Testis (tissue), 3 donors: ENCODE measurements around the gene SYTL1. TPM values are rescaled to one million over a fixed set of nuclear protein-coding genes. Genes with fewer than 3 reads are reported as not detected.

Experiments
- DNase-seq: peaks from one replicate; pipeline ENCODE4 v3.0.0-alpha.2; 2019
- H3K27ac ChIP-seq, 2 donors: fragments of 200-600 bp; sonication (generic); one replicate each; pipeline ENCODE4 v1.5.1; 2019
- H3K27me3 ChIP-seq: fragments of 200-600 bp; sonication (generic); one replicate; pipeline ENCODE4 v1.5.1; 2019
- H3K36me3 ChIP-seq: fragments of 200-600 bp; sonication (generic); one replicate; pipeline ENCODE4 v1.5.1; 2017; ENCODE audit warnings: low read depth; ENCODE audit errors: missing control alignments
- H3K4me1 ChIP-seq: fragments of 200-600 bp; sonication (generic); one replicate; pipeline ENCODE4 v1.5.1; 2019
- H3K4me3 ChIP-seq, 2 donors: fragments of 200-600 bp; sonication (generic); one replicate each; pipeline ENCODE4 v1.5.1; 2017 to 2019
- H3K9me3 ChIP-seq: fragments of 200-600 bp; sonication (generic); one replicate; pipeline ENCODE4 v1.5.1; 2017
- CTCF ChIP-seq, 3 experiments: fragments of 450-650 bp in 2 of 3; fragments of 200-600 bp in 1 of 3; sonication (generic) in 1 of 3; IDR thresholded peaks; one replicate each; pipeline ENCODE4 v1.5.1; 2016 to 2019; ENCODE audit warnings: antibody characterized with exemption in 3 of 3, mild to moderate bottlenecking in 2 of 3, moderate library complexity in 1 of 3
- POLR2A ChIP-seq: fragments of 450-650 bp; IDR thresholded peaks from one replicate; pipeline ENCODE4 v1.6.1; 2017; ENCODE audit warnings: antibody characterized with exemption, mild to moderate bottlenecking, moderate library complexity
- WGBS, 2 donors: methylation state at CpG; one replicate each; pipeline ENCODE4 v1.1.5; 2018; 5-methylcytosine and 5-hydroxymethylcytosine counted together
- intact Hi-C: fragments of 100-400 bp; cut with DNase I; formaldehyde crosslinking; loops from one replicate; pipeline ENCODE4 v1.15.1; 2023; ENCODE audit warnings: low total_unique reads
- polyA plus RNA-seq: library from polyadenylated mRNA; stranded (reverse); fragments of 350-450 nt; fragmentation: Illumina TruSeq; extraction: RNeasy Lipid Tissue Mini Kit (QIAGEN cat#74804); gene quantifications from one replicate; pipeline ENCODE4 v1.2.3, GENCODE V29; 2014; ENCODE audit warnings: low read depth, low replicate concordance; ENCODE audit not compliant: insufficient read depth
- total RNA-seq, 2 donors: library from RNA; depleted of rRNA; stranded (reverse); fragments of >200 nt; gene quantifications; one replicate each; pipeline ENCODE4 v1.2.3, GENCODE V29; 2016

Gene SYTL1
- total and polyA plus RNA-seq, 3 donors from 2014 or later, result 2.3 to 6.0 (median 5.4) TPM

DNA sequence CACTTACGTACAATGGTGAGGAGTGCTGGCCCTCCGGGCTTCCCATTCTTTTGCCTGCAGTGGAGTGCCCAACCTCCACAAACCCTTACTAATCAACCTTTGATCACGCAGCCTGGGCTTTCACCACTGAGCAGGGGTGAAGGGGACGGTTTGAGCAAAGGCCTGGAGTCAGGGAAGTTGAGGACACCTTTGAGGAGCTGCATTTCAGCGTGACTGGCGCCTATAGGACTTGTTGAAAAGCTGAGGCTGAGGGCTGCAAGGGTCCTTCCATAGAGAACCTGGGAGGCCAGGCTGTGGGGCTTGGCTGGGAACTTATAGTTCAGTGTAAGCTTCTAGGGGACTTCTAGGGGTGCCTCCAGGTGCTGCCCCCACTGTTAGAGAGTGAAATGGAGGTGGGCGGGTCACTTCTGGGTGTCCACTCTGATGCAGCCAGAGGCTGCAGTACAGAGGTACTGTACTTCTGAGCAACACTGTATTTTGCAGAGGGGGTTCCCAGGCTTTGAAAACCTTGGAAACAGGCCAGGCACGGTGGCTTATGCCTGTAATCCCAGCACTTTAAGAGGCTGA is 9.8 kb downstream of the SYTL1 start:
- Histone ChIP-seq H3K4me3 (peak overlapping the region in 1 of 2 donors; percentile 58), H3K4me1 (peaks cover 8% of the 10 kb centered on the region), H3K36me3 (no peaks in the 10 kb centered on the region), H3K27ac (no peak overlapping the region), H3K27me3 (no peaks in the 10 kb centered on the region), H3K9me3 (no peaks in the 10 kb centered on the region)
- no peak for TF ChIP-seq CTCF (IDR thresholded peaks at IDR 0.05)
- DNase-seq, result no peak
- intact Hi-C loops, result no loop called here
- WGBS, 2 donors, result 20 to 45% methylated on average over 5 to 8 of the region's 8 CpGs

- intact Hi-C loops, result no loop called here
- 80 to 89% methylated on average over 1 to 13 of the region's 13 CpGs for WGBS, 2 donors
Observed at GRCh38 chr1:27353166-27353565, 11.3 kb downstream of the SYTL1 start.

DNA sequence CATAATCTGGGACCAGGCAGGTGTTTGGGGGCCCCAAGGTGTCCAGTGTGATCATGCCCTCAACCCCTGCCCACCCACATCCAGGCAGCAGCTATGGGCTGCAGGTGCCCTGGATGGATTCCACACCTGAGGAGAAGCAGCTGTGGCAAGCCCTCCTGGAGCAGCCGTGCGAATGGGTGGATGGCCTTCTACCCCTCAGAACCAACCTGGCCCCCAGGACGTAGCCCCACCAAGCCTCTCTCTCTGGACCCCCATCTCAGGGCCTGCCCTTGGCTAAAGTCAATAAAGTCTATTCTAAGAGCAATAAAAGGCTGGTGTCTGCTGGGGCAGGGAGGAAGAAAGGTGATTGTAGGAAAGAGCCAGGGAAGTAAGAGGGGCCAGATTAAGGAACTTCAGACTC is 11.8 kb downstream of the SYTL1 start:
- Histone ChIP-seq H3K36me3 (no peaks in the 10 kb centered on the region), H3K4me1 (peaks cover 8% of the 10 kb centered on the region), H3K9me3 (no peaks in the 10 kb centered on the region), H3K27ac (no peak overlapping the region), H3K4me3 (no peak overlapping the region), H3K27me3 (no peaks in the 10 kb centered on the region)
- intact Hi-C loops, result no loop called here
- DNase-seq, result no peak
- TF ChIP-seq CTCF (IDR thresholded peaks at IDR 0.05) (no peak), POLR2A (no peak)
- 93 to 97% methylated on average over 3 of the region's 3 CpGs for WGBS, 2 donors

More at GRCh38 chr1:27353166-27353565, 11.3 kb downstream of the SYTL1 start:
- Histone ChIP-seq H3K4me3 (no peak overlapping the region), H3K27me3 (no peaks in the 10 kb centered on the region), H3K27ac (no peak overlapping the region), H3K4me1 (peaks cover 8% of the 10 kb centered on the region), H3K9me3 (no peaks in the 10 kb centered on the region), H3K36me3 (no peaks in the 10 kb centered on the region)
- TF ChIP-seq POLR2A (no peak), CTCF (IDR thresholded peaks at IDR 0.05) (no peak)
- DNase-seq, result no peak

- TF ChIP-seq POLR2A, result no peak
- no peak for TF ChIP-seq CTCF (IDR thresholded peaks at IDR 0.05)
- no peak overlapping the region for H3K4me3 ChIP-seq
- 91% methylated on average over 5 of the region's 5 CpGs for WGBS, 2 donors
- H3K27ac ChIP-seq, result no peak overlapping the region
- H3K36me3 ChIP-seq, result no peaks in the 10 kb centered on the region
- no peak for DNase-seq
- intact Hi-C loops, result no loop called here
- no peaks in the 10 kb centered on the region for H3K9me3 ChIP-seq
- no peaks in the 10 kb centered on the region for H3K27me3 ChIP-seq
- H3K4me1 ChIP-seq, result no peaks in the 10 kb centered on the region
Observed at GRCh38 chr1:27355683-27356082, 13.9 kb downstream of the SYTL1 start.

- Histone ChIP-seq H3K4me1 (no peaks in the 10 kb centered on the region), H3K27ac (no peak overlapping the region), H3K9me3 (no peaks in the 10 kb centered on the region), H3K4me3 (peak overlapping the region in 1 of 2 donors; percentile 10), H3K36me3 (no peaks in the 10 kb centered on the region), H3K27me3 (no peaks in the 10 kb centered on the region)
- WGBS, 2 donors, result 70 to 87% methylated on average over 10 to 13 of the region's 13 CpGs
- intact Hi-C loops, result no loop called here
- no peak for DNase-seq
- TF ChIP-seq POLR2A (no peak), CTCF (IDR thresholded peaks at IDR 0.05) (no peak)
Observed at GRCh38 chr1:27356277-27356618, 14.4 kb downstream of the SYTL1 start.
